H1 (cell line): ENCODE data around the gene CNPY3. TPM values are rescaled to one million over a fixed set of nuclear protein-coding genes. Genes with fewer than 3 reads are reported as not detected.

ENCODE experiments used
- CTCF ChIA-PET: fragments of 300-600 bp; sonication (Branson Sonifier 250); formaldehyde crosslinking; loops from one replicate; lab custom pipeline; 2021; ENCODE audit not compliant: partially characterized antibody; lab: Charles Lee
- POLR2A ChIA-PET: fragments of 300-600 bp; sonication (Branson Sonifier 250); formaldehyde crosslinking; loops from one replicate; lab custom pipeline; 2021; ENCODE audit warnings: inconsistent platforms; ENCODE audit not compliant: partially characterized antibody; lab: Charles Lee
- DNase-seq, 2 experiments: peaks; one replicate each; pipeline versions ENCODE4 v3.0.0 to v3.0.0-alpha.2; 2010 to 2022; ENCODE audit warnings: low spot score in 2 of 2, low read depth in 1 of 2, mixed read lengths in 1 of 2
- FAIRE-seq: peaks from 2 replicates; lab custom pipeline; 2011; peaks lifted over from hg19 to GRCh38; lab: Jason Lieb, UNC
- H2AFZ ChIP-seq: 2 replicates; pipeline ENCODE4 v1.8.1; 2012; ENCODE audit warnings: low read length, inconsistent platforms
- H2AK5ac ChIP-seq: 2 replicates; pipeline ENCODE4 v1.6.1; 2013; ENCODE audit warnings: low read depth, low read length
- H2BK120ac ChIP-seq: replicated peaks from 2 replicates; pipeline ENCODE3; 2013; ENCODE audit warnings: low read depth, low read length, inconsistent platforms
- H2BK12ac ChIP-seq: 2 replicates; pipeline ENCODE4 v1.6.1; 2013; ENCODE audit warnings: low read depth, low read length
- H2BK15ac ChIP-seq: 2 replicates; pipeline ENCODE4 v1.6.1; 2013; ENCODE audit warnings: low read length
- H2BK20ac ChIP-seq: 2 replicates; pipeline ENCODE4 v1.6.1; 2013; ENCODE audit warnings: low read length
- H2BK5ac ChIP-seq: 2 replicates; pipeline ENCODE4 v1.6.1; 2013; ENCODE audit warnings: low read depth, low read length
- H3K14ac ChIP-seq: 2 replicates; pipeline ENCODE4 v1.6.1; 2013; ENCODE audit warnings: inconsistent platforms; ENCODE audit not compliant: insufficient read length
- H3K18ac ChIP-seq: 2 replicates; pipeline ENCODE4 v1.6.1; 2013; ENCODE audit warnings: low read length; ENCODE audit errors: extremely low read depth
- H3K23ac ChIP-seq: 2 replicates; pipeline ENCODE4 v1.6.1; 2013; ENCODE audit warnings: inconsistent platforms; ENCODE audit not compliant: insufficient read length
- H3K23me2 ChIP-seq: 2 replicates; pipeline ENCODE4 v1.6.1; 2013; ENCODE audit warnings: low read depth, low read length
- H3K27ac ChIP-seq: 2 replicates; pipeline ENCODE4 v1.6.1; 2011; ENCODE audit warnings: low read depth, low read length, inconsistent platforms
- H3K27me3 ChIP-seq, 4 experiments: replicated peaks in 1 of 4; 1 replicate in 1 of 4; 2 replicates in 3 of 4; pipeline versions ENCODE4 v1.6.1 to v1.8.1; 2011 to 2013; ENCODE audit warnings: low read length in 3 of 4, mild to moderate bottlenecking in 3 of 4, inconsistent platforms in 2 of 4, mixed read lengths in 2 of 4, moderate library complexity in 1 of 4; ENCODE audit not compliant: control insufficient read depth in 3 of 4, insufficient read depth in 3 of 4; ENCODE audit errors: extremely low read depth in 1 of 4
- H3K36me3 ChIP-seq, 4 experiments: 2 replicates each; pipeline versions ENCODE4 v1.6.1 to v1.8.1; 2011 to 2013; ENCODE audit warnings: mild to moderate bottlenecking in 4 of 4, low read length in 3 of 4, moderate library complexity in 2 of 4, control low read depth in 1 of 4, inconsistent platforms in 1 of 4; ENCODE audit not compliant: insufficient read depth in 4 of 4, control insufficient read depth in 2 of 4
- H3K4ac ChIP-seq: replicated peaks from 2 replicates; pipeline ENCODE3; 2013; ENCODE audit warnings: low read length, low read depth, mixed read lengths, inconsistent platforms; ENCODE audit not compliant: insufficient read length
- H3K4me1 ChIP-seq, 4 experiments: replicated peaks in 1 of 4; 1 replicate in 1 of 4; 2 replicates in 3 of 4; pipeline versions ENCODE4 v1.6.1 to v1.8.1; 2011 to 2013; ENCODE audit warnings: low read length in 3 of 4, inconsistent platforms in 2 of 4, mixed read lengths in 1 of 4; ENCODE audit not compliant: insufficient read depth in 4 of 4, control insufficient read depth in 3 of 4
- H3K4me2 ChIP-seq, 2 experiments: 2 replicates each; pipeline versions ENCODE4 v1.6.1 to v1.8.1; 2011 to 2013; ENCODE audit warnings: low read depth in 2 of 2, low read length in 2 of 2, control low read depth in 1 of 2, inconsistent platforms in 1 of 2, mild to moderate bottlenecking in 1 of 2; ENCODE audit not compliant: insufficient read depth in 1 of 2
- H3K4me3 ChIP-seq, 4 experiments: fragments of 200-600, 300-600 bp in 1 of 4; sonication (generic), shearing (Covaris generic), sonication (Bioruptor Twin) in 1 of 4; 2 replicates each; pipeline versions ENCODE4 v1.5.1 to v1.8.1; 2011 to 2016; ENCODE audit warnings: low read length in 4 of 4, low read depth in 3 of 4, control low read depth in 2 of 4, inconsistent platforms in 2 of 4, mild to moderate bottlenecking in 2 of 4, mixed read lengths in 1 of 4, moderate library complexity in 1 of 4; ENCODE audit not compliant: insufficient read depth in 2 of 4; ENCODE audit errors: extremely low read depth in 1 of 4
- H3K56ac ChIP-seq: replicated peaks from 2 replicates; pipeline ENCODE3; 2013; ENCODE audit warnings: low read depth, mild to moderate bottlenecking, mixed read lengths, low read length, inconsistent platforms; ENCODE audit not compliant: insufficient read length
- H3K79me1 ChIP-seq: 2 replicates; pipeline ENCODE4 v1.6.1; 2013; ENCODE audit warnings: low read depth, low read length, control low read depth
- H3K79me2 ChIP-seq, 2 experiments: 2 replicates each; pipeline versions ENCODE4 v1.6.1 to v1.8.1; 2012 to 2013; ENCODE audit warnings: low read length in 2 of 2, mild to moderate bottlenecking in 2 of 2, inconsistent platforms in 1 of 2; ENCODE audit not compliant: insufficient read depth in 2 of 2, control insufficient read depth in 1 of 2
- H3K9ac ChIP-seq, 4 experiments: replicated peaks in 1 of 4; 1 replicate in 1 of 4; 2 replicates in 3 of 4; pipeline versions ENCODE4 v1.6.1 to v1.8.1; 2011 to 2013; ENCODE audit warnings: low read depth in 3 of 4, low read length in 3 of 4, control low read depth in 2 of 4, mild to moderate bottlenecking in 2 of 4, moderate library complexity in 2 of 4, inconsistent platforms in 1 of 4; ENCODE audit errors: extremely low read depth in 1 of 4
- H3K9me3 ChIP-seq, 2 experiments: 2 replicates each; pipeline versions ENCODE4 v1.6.1 to v1.8.1; 2012 to 2013; ENCODE audit warnings: mild to moderate bottlenecking in 2 of 2, moderate library complexity in 2 of 2, control low read depth in 1 of 2, inconsistent platforms in 1 of 2, low read depth in 1 of 2, low read length in 1 of 2, mixed read lengths in 1 of 2; ENCODE audit not compliant: insufficient read depth in 2 of 2
- H4K20me1 ChIP-seq, 2 experiments: replicated peaks in 1 of 2; 2 replicates each; pipeline versions ENCODE3 to v1.8.1; 2011 to 2013; ENCODE audit warnings: inconsistent platforms in 2 of 2, low read length in 2 of 2, mild to moderate bottlenecking in 1 of 2; ENCODE audit not compliant: insufficient read depth in 2 of 2, control insufficient read depth in 1 of 2
- H4K5ac ChIP-seq: 2 replicates; pipeline ENCODE4 v1.6.1; 2013; ENCODE audit warnings: low read length, low read depth, mixed read lengths, inconsistent platforms; ENCODE audit not compliant: insufficient read length
- H4K8ac ChIP-seq: 2 replicates; pipeline ENCODE4 v1.8.0; 2013; ENCODE audit warnings: mild to moderate bottlenecking, moderate library complexity, low read length, inconsistent platforms; ENCODE audit not compliant: insufficient read depth; ENCODE audit errors: extremely low read depth
- H4K91ac ChIP-seq: replicated peaks from 2 replicates; pipeline ENCODE3; 2013; ENCODE audit warnings: low read length, mixed read lengths, inconsistent platforms; ENCODE audit not compliant: insufficient read length
- BACH1 ChIP-seq: IDR thresholded peaks from 2 replicates; pipeline ENCODE4 v1.6.1; 2012; ENCODE audit warnings: low read length, improper control_type of control experiment
- EGR1 ChIP-seq: IDR thresholded peaks from 2 replicates; pipeline ENCODE4 v1.6.1; 2011; ENCODE audit warnings: low read depth, low read length, borderline replicate concordance
- EZH2 ChIP-seq: fragments of 200-600 bp; sonication (generic); IDR thresholded peaks from 2 replicates; pipeline ENCODE4 v1.7.1; 2012; ENCODE audit warnings: low read depth, mild to moderate bottlenecking, moderate library complexity, low read length, inconsistent platforms; ENCODE audit not compliant: severe bottlenecking
- HDAC2 ChIP-seq, 2 experiments: fragments of 300-600 bp in 1 of 2; sonication (generic) in 1 of 2; IDR thresholded peaks; 2 replicates each; pipeline ENCODE4 v1.6.1; 2011 to 2012; ENCODE audit warnings: low read depth in 2 of 2, low read length in 2 of 2, mild to moderate bottlenecking in 2 of 2, moderate library complexity in 2 of 2, borderline replicate concordance in 1 of 2, inconsistent platforms in 1 of 2
- JUN ChIP-seq: IDR thresholded peaks from 2 replicates; pipeline ENCODE4 v1.6.1; 2011; ENCODE audit warnings: low read depth, mild to moderate bottlenecking, improper control_type of control experiment, low read length
- WGBS, 2 experiments: shearing (Covaris generic) in 1 of 2; methylation state at CpG; one replicate each; pipeline versions ENCODE4 v1.1.6 to v1.1.7; 2013 to 2015; ENCODE audit warnings: low lambda C conversion rate in 2 of 2, mixed read lengths in 2 of 2, inconsistent platforms in 1 of 2, low coverage in 1 of 2, missing lambda C conversion rate in 1 of 2; ENCODE audit not compliant: insufficient replicate concordance in 2 of 2, insufficient coverage in 1 of 2, insufficient read length in 1 of 2; ENCODE audit errors: extremely low coverage in 1 of 2, missing lambda C conversion rate in 1 of 2; 5-methylcytosine and 5-hydroxymethylcytosine counted together
- polyA plus RNA-seq, 7 experiments: library from polyadenylated mRNA; depleted of rRNA in 3 of 7; stranded (reverse) in 5 of 7; unstranded in 2 of 7; fragments of >200 nt in 5 of 7; fragments of 200-250 nt in 2 of 7; gene quantifications; 1 replicate in 5 of 7; 2 replicates in 1 of 7; 4 replicates in 1 of 7; pipeline versions ENCODE4 v1.2.1 to v1.2.3, GENCODE V29; 2011 to 2013; ENCODE audit warnings: missing spikeins in 2 of 7, mixed read lengths in 2 of 7
- total RNA-seq: library from RNA; stranded (reverse); fragmentation: NEBNext Ultra II Directional; extraction: Animal tissue kit (Norgen Biotek cat#: 25700); gene quantifications from 2 replicates; pipeline ENCODE4 v1.2.1, GENCODE V29; 2021

CNPY3 gene
- total and polyA plus RNA-seq, 2 of the 8 experiments (the other 6 are each of a cell fraction or from before 2014, with no cell fraction given), result 49.6 to 64.5 TPM

GRCh38 chr6:42937548-42938427 lies 8.5 kb downstream of the CNPY3 start:
- no peak overlapping the region for H3K9ac ChIP-seq
- H4K91ac ChIP-seq, result no peak overlapping the region
- H3K9me3 ChIP-seq, result no peaks in the 10 kb centered on the region
- DNase-seq (no peak), FAIRE-seq (no peak)
- H3K14ac ChIP-seq, result no peak overlapping the region
- H4K5ac ChIP-seq, result no peak overlapping the region
- no peak overlapping the region for H2BK120ac ChIP-seq
- H2AK5ac ChIP-seq, result no peak overlapping the region
- peaks cover 0 to 6% (median 1%) of the 10 kb centered on the region in 4 experiments; a peak in 4 of 7 replicates for H3K4me1 ChIP-seq
- CTCF ChIA-PET, result interaction anchor here (0.6 to 1.6 kb wide), 7 partner anchors 11 to 550 kb away, joined by 3 to 7 read pairs (median 3); no protein-coding TSS in a partner anchor
- peaks cover 0 to 5% of the 10 kb centered on the region in 2 experiments for H4K20me1 ChIP-seq
- H2BK12ac ChIP-seq, result no peak overlapping the region
- 89% methylated on average over 13 of the region's 13 CpGs; no CpG with 5 or more reads in 1 of the 2 experiments for WGBS, 2 experiments
- H3K23me2 ChIP-seq, result no peaks in the 10 kb centered on the region
- H3K4me2 ChIP-seq, result no peak overlapping the region
- no peak overlapping the region for H3K56ac ChIP-seq
- H3K18ac ChIP-seq, result no peak overlapping the region
- peaks cover 0 to 23% of the 10 kb centered on the region in 2 experiments; a peak in 3 of 4 replicates for H3K79me2 ChIP-seq
- no peak overlapping the region for H2BK15ac ChIP-seq
- H3K79me1 ChIP-seq, result peaks cover 7% of the 10 kb centered on the region; the same call in 1 of the 2 replicates
- H3K4ac ChIP-seq, result no peak overlapping the region
- H4K8ac ChIP-seq, result no peak overlapping the region
- peaks cover 3 to 44% (median 23%) of the 10 kb centered on the region in 4 experiments; a peak in 7 of 8 replicates for H3K36me3 ChIP-seq
- no peak overlapping the region for H2AFZ ChIP-seq
- H3K27ac ChIP-seq, result no peak overlapping the region
- no peak overlapping the region for H2BK5ac ChIP-seq
- H3K4me3 ChIP-seq, result no peak overlapping the region
- no peaks in the 10 kb centered on the region for H3K27me3 ChIP-seq
- no peak overlapping the region for H3K23ac ChIP-seq
- TF ChIP-seq BACH1 (no peak), EGR1 (no peak), JUN (no peak), EZH2 (no peak), HDAC2 (IDR thresholded peaks at IDR 0.05; ENCODE audit: borderline replicate concordance in 1 of 2, low read depth in 2 of 2, low read length in 2 of 2) (no peak)
- TF ChIP-seq, all 59 proteins: peak for 0
- POLR2A ChIA-PET, result interaction anchor here (1.1 to 2.2 kb wide), 4 partner anchors 9 to 205 kb away, joined by 4 to 13 read pairs (median 6); partner anchors contain the start of genes CNPY3 and PPP2R5D
- H2BK20ac ChIP-seq, result no peak overlapping the region
